DMS53 (cell line): ENCODE results near the gene TMIGD3.

Experiments
- DNase-seq: peaks from one replicate; lab custom pipeline; 2025; lab: John Stamatoyannopoulos, UW

Gene TMIGD3

GRCh38 chr1:111507411-111508201 is 4.2 kb upstream of the TMIGD3 start:
- DNase-seq: peak; percentile 88

GRCh38 chr1:111506561-111506960 is 3.1 kb upstream of the TMIGD3 start:
- no peak for DNase-seq

- DNase-seq: no peak
These were observed 2.2 kb upstream of the TMIGD3 start for GRCh38 chr1:111505641-111506119.

- DNase-seq: no peak
These were observed 664 bp upstream of the TMIGD3 start for GRCh38 chr1:111504097-111504496.

- DNase-seq: no peak
These were observed 1.8 kb downstream of the TMIGD3 start for GRCh38 chr1:111501645-111502044.

- DNase-seq: no peak
These were observed 4.2 kb downstream of the TMIGD3 start for GRCh38 chr1:111499026-111499785.

- no peak for DNase-seq
These were observed 5.8 kb downstream of the TMIGD3 start for GRCh38 chr1:111497592-111497991.

GRCh38 chr1:111496398-111496797 is 7.0 kb downstream of the TMIGD3 start:
- no peak for DNase-seq

- no peak for DNase-seq
These were observed 12.4 kb downstream of the TMIGD3 start for GRCh38 chr1:111491070-111491469.

- no peak for DNase-seq
These were observed 13.2 kb downstream of the TMIGD3 start for GRCh38 chr1:111490220-111490619.

GRCh38 chr1:111489604-111490003 is 13.8 kb downstream of the TMIGD3 start:
- no peak for DNase-seq

GRCh38 chr1:111488669-111489068 is 14.8 kb downstream of the TMIGD3 start:
- DNase-seq: no peak

GRCh38 chr1:111487133-111487532 is 16.3 kb downstream of the TMIGD3 start:
- DNase-seq: no peak

GRCh38 chr1:111486431-111486830 is 17.0 kb downstream of the TMIGD3 start:
- DNase-seq: no peak

GRCh38 chr1:111484391-111485026 is 18.9 kb downstream of the TMIGD3 start:
- DNase-seq: no peak

- no peak for DNase-seq
These were observed 19.6 kb downstream of the TMIGD3 start for GRCh38 chr1:111483876-111484275.

GRCh38 chr1:111483166-111483565 is 20.3 kb downstream of the TMIGD3 start:
- DNase-seq: no peak

GRCh38 chr1:111481387-111482221 is 21.8 kb downstream of the TMIGD3 start:
- peak; percentile 83 for DNase-seq

GRCh38 chr1:111480674-111481073 is 22.8 kb downstream of the TMIGD3 start:
- no peak for DNase-seq

- DNase-seq: no peak
These were observed 26.6 kb downstream of the TMIGD3 start for GRCh38 chr1:111476761-111477309.

- no peak for DNase-seq
These were observed 27.2 kb downstream of the TMIGD3 start for GRCh38 chr1:111476214-111476613.
